Measurements from ENCODE around the gene XPR1. TPM values are rescaled to one million over a fixed set of nuclear protein-coding genes. Genes with fewer than 3 reads are reported as not detected.
"Not testable (repeated sequence)": the region's sequence is repeated elsewhere in the genome, so short reads cannot be mapped to it uniquely, and the experiment has no call there.

Gene XPR1
- total RNA-seq, 1 donor from 2014 or later: 380 TPM

- FAIRE-seq: no peak
Observed at GRCh38 chr1:180775801-180776200, 144.0 kb downstream of the XPR1 start.

GRCh38 chr1:180777072-180777689 is 145.4 kb downstream of the XPR1 start:
- no peak for DNase-seq (ENCODE audit: low spot score in 2 of 2)
- FAIRE-seq: no peak

More at GRCh38 chr1:180775801-180776200, 144.0 kb downstream of the XPR1 start:
- DNase-seq (ENCODE audit: low spot score in 2 of 2): no peak

DNA sequence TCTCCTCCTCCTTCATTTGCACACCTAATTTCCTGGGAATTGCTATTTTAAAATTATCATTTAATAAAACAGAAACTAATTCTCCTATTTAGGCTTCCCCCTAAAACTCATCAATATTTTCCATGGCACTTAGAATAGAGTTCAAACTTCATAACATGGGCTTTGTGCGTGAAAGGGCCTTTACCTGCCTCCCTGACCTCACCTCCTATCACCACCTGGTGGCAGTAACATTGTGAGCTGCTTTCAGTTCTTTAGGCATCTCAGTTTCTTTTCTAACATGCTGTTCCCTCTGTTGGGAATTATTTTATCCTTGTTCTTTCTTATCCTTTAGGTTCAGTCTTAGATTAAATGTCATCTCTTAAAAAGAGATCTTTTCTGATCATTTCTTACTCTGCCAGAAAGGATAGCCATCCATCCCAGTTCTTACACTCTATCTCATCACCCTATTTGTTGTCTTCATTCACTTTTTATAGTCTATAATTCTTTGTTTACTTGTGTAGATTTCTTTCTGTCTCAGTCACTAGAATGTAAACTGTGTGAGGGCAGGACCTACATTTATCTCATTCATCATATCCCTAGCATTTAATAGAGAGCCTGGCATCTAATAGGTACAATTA is 147.1 kb downstream of the XPR1 start:
- FAIRE-seq: no peak
- no peak for DNase-seq (ENCODE audit: low spot score in 2 of 2)

DNA sequence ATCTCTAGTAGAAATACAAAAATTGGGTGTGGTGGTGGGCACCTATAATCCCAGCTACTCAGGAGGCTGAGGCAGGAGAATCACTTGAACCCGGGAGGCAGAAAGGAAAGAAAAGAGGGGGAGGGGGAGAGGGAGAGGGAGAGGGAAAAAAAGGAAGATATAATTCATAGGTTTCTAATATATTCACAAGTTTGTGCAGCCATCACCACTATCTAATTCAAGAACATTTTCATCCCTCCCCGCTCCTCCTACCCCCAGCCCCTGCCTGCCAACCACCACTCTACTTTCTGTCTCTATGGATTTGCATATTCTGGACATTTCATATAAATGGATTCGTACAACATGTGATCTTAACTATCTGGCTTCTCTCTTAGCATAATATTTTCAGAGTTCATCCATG is 147.8 kb downstream of the XPR1 start:
- no peak for FAIRE-seq
- DNase-seq (ENCODE audit: low spot score in 2 of 2): no peak

GRCh38 chr1:180781718-180782117 is 149.9 kb downstream of the XPR1 start:
- FAIRE-seq: no peak
- no peak for DNase-seq (ENCODE audit: low spot score in 2 of 2)

DNA sequence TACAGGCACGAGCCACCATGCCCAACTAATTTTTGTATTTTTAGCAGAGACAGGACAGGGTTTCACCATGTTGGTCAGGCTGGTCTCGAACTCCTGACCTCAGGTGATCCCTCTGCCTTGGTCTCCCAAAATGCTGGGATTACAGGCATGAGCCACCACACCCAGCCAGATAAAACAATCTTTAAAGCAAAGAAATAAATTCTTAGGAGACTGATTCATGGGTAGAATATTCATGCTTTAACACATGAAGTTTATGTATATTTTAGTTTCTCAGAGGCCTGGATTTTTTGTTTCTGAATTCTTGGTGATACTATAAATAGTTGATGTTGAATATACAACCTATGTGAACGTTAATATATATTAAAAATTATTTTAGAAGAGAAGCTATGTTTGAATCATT is 153.5 kb downstream of the XPR1 start:
- DNase-seq (ENCODE audit: low spot score in 2 of 2) (no peak), FAIRE-seq (peak; percentile 30)

DNA sequence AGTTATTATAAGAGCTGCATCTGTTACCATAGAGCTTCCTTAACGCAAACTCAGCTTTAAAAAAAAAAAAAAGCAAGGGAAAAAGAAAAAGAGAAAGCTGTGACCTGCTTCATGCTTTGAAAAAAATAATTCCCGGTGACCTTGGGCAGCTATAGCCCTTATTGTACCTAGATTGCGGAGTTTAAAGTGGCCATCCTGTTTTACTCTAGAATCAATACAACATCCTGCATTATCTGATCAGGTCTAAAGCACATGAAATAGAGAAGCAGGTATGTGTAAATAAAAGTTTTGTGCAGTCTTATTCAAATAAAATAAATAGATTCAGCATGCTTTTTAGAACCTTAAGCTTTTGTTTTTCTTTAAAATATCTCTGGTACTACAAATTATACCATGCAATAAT is 154.1 kb downstream of the XPR1 start:
- DNase-seq (ENCODE audit: low spot score in 2 of 2) (no peak), FAIRE-seq (no peak)

GRCh38 chr1:180786624-180787023 is 154.8 kb downstream of the XPR1 start:
- FAIRE-seq: no peak
- DNase-seq (ENCODE audit: low spot score in 2 of 2): no peak

GRCh38 chr1:180787628-180788307 is 155.9 kb downstream of the XPR1 start:
- FAIRE-seq: no peak
- no peak for DNase-seq (ENCODE audit: low spot score in 2 of 2)

GRCh38 chr1:180789460-180789859 is 157.6 kb downstream of the XPR1 start:
- DNase-seq (ENCODE audit: low spot score in 2 of 2) (no peak), FAIRE-seq (no peak)

DNA sequence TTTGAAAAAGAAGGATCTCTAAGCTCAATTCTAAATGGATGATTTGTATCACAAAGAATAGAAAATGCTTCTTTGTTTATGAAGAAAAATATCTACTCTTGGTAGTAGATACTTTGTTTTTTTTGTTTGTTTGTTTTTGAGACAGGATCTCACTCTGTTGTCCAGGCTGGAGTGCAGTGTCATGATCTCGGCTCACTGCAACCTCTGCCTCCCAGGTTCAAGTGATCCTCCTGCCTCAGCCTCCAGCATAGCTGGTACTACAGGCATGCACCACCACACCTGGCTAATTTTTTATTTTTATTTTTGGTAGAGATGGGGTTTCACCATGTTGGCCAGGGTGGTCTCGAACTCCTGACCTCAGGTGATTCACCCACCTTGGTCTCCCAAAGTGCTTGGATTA is 159.3 kb downstream of the XPR1 start:
- not testable (repeated sequence) for DNase-seq (ENCODE audit: low spot score in 2 of 2); FAIRE-seq

GRCh38 chr1:180791806-180792205 is 160.0 kb downstream of the XPR1 start:
- DNase-seq (ENCODE audit: low spot score in 2 of 2): no peak
- no peak for FAIRE-seq

DNA sequence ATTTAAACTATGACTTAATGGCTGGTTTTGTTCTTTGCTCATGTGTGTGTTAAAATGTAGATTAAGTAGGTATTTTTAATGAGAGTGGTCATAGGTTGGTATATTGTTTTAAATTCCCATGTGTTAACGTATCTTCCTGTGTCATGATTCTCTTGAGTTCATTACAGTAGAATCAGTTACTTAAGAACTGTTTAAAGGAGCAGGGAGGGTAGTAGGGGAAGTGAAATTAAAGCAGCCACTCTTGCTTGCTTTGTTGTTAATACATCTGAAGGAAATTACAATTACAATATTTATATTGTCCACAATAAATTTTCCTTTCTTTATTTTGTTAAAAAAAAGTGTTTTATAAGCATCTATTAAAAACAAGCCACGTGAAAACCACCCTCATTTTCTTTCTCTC is 161.6 kb downstream of the XPR1 start:
- no peak for FAIRE-seq
- DNase-seq (ENCODE audit: low spot score in 2 of 2): no peak

- FAIRE-seq (no peak), DNase-seq (ENCODE audit: low spot score in 2 of 2) (no peak)
Observed at GRCh38 chr1:180796897-180797640, 165.2 kb downstream of the XPR1 start.

- no peak for FAIRE-seq
Observed at GRCh38 chr1:180800945-180801344, 169.1 kb downstream of the XPR1 start.

DNA sequence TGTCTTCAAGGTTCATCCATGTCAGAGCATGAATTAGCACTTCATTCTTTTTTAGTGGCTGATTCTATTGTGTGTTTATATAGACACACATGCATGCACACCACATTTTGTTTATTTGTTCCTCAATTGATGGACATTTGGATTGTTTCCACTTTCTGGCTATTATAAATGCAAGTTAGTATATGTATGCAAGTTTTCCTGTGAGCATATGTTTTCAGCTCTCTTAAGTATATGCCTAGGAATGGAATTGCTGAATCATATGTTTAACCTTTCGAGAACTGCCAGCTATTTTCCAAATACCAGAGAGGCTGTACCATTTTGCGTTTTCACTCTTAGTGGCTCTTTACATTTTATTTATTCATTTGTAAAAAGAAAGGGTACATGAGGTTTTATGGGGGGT is 171.0 kb downstream of the XPR1 start:
- DNase-seq (ENCODE audit: low spot score in 2 of 2): no peak
- FAIRE-seq: no peak

More at GRCh38 chr1:180800945-180801344, 169.1 kb downstream of the XPR1 start:
- no peak for DNase-seq (ENCODE audit: low spot score in 2 of 2)

DNA sequence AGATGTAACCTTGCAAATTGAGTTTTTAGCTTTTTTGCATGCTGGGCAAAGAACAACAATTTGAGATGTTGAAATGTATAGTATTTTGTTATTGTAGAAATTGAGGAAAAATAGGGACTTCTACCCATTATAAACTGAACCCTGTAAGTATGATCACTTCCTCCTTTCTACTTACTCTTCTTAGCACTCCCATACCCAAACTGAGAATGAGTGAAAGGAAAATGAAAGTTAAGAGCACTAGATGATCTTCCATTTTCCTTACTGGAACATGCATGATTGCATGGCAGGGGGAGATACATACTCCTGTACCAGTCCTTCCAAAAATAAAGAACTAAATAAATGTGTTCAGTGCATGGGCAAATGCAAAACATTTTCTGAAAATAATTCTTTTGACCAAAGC is 173.5 kb downstream of the XPR1 start:
- FAIRE-seq: no peak

DNA sequence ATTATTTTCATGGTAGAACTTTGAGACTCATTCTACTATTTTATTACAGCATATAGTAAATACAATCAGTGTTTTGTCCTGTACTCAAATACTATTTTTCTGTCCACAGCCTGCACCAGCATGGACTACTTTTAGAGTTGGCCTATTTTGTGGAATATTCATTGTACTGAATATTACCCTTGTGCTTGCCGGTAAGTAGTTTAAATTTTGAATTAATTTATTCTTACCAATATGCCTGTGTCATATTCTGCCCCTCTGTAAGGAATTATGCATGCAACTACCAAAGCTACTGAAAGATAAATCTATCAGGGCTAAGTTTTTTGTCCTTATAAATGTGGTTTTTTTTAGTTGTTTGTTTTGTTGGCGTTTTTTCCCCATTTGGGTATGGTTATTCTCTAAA is 179.5 kb downstream of the XPR1 start:
- DNase-seq (ENCODE audit: low spot score in 2 of 2): no peak
- no peak for FAIRE-seq

More for the DNA sequence above, 173.5 kb downstream of the XPR1 start:
- no peak for DNase-seq (ENCODE audit: low spot score in 2 of 2)

DNA sequence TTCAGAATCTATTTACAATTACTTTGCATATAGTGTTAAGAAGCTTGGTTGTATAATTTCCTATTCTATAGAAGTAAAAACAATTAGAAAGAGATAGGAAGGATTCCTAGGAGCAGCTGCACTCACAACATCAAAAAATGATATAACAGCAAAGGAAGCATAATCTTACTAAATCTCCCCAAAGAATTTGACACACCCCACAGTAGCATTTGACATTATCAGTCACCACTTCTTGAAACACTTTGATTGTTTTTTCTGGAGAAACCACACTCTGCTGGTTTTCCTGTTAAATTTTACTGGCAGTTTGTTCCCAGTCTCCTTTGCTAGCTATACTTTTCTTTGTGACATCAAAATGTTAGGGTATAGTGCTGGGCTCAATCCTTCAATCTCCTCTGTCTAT is 180.1 kb downstream of the XPR1 start:
- no peak for DNase-seq (ENCODE audit: low spot score in 2 of 2)
- FAIRE-seq: no peak

- no peak for FAIRE-seq
- DNase-seq (ENCODE audit: low spot score in 2 of 2): no peak
Observed at GRCh38 chr1:180814258-180814657, 182.4 kb downstream of the XPR1 start.

DNA sequence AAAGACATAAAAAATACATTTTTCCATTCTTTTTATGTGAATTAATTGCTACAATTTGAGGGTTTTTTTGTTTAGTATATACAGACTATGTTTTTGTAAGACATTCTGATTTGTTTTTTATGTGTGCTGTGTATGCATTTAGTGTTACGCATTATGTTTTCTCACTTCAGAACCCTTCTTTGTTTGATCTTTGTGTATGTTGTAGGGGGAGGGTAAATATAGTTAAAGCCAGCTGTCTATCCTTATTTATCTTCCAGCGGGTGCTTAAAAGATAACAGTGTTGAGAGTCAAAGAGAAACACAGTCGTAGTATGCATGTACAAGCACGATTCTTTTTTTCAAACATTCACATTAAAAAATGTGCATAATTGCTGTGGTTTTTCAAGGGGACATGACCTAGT is 183.4 kb downstream of the XPR1 start:
- FAIRE-seq (no peak), DNase-seq (ENCODE audit: low spot score in 2 of 2) (no peak)
